Breast epithelium (tissue), 3 donors: Measurements from ENCODE around the gene PSMD13.

Experiments used
- POLR2AphosphoS5 ChIP-seq, 3 donors: sonication (generic); formaldehyde crosslinking; IDR thresholded peaks; one replicate each; pipeline ENCODE4 v1.6.1; 2017; ENCODE audit warnings: antibody characterized with exemption in 3 of 3
- TF ChIP-seq, protein P1 (sequence below), 3 donors: fragments of 450-650 bp; IDR thresholded peaks; one replicate each; pipeline ENCODE4 v1.5.1; 2016 to 2017; ENCODE audit warnings: antibody characterized with exemption in 3 of 3, mild to moderate bottlenecking in 3 of 3, moderate library complexity in 3 of 3

DNA sequence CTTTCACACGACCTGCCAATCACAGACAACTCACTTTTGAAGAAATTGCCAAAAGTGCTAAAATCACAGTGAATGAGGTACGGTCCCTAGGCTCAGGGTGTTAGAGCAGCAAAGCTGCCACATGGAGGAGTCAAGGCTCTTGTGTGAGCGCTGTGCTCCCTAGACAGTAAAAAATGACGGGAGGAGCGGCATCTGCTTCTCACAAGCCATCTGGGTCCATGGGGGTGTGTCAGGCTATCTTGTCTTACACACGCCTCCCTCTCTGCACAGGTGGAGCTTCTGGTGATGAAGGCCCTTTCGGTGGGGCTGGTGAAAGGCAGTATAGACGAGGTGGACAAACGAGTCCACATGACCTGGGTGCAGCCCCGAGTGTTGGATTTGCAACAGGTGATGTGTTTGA lies 14.8 kb downstream of the PSMD13 start:
- TF ChIP-seq, protein P1, sequence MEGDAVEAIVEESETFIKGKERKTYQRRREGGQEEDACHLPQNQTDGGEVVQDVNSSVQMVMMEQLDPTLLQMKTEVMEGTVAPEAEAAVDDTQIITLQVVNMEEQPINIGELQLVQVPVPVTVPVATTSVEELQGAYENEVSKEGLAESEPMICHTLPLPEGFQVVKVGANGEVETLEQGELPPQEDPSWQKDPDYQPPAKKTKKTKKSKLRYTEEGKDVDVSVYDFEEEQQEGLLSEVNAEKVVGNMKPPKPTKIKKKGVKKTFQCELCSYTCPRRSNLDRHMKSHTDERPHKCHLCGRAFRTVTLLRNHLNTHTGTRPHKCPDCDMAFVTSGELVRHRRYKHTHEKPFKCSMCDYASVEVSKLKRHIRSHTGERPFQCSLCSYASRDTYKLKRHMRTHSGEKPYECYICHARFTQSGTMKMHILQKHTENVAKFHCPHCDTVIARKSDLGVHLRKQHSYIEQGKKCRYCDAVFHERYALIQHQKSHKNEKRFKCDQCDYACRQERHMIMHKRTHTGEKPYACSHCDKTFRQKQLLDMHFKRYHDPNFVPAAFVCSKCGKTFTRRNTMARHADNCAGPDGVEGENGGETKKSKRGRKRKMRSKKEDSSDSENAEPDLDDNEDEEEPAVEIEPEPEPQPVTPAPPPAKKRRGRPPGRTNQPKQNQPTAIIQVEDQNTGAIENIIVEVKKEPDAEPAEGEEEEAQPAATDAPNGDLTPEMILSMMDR (IDR thresholded peaks at IDR 0.05) = no peak
- no peak for TF ChIP-seq POLR2AphosphoS5 (IDR thresholded peaks at IDR 0.05)
